HG03520 (cell line): ENCODE data around the gene TMEM132A.

Source experiments
- ATAC-seq: cut with Tn5 transposase; IDR thresholded peaks from one replicate; pipeline ENCODE4 v1.9.1; 2021; ENCODE audit warnings: mild to moderate bottlenecking, moderate library complexity; ENCODE audit not compliant: unreplicated experiment

Gene TMEM132A

DNA sequence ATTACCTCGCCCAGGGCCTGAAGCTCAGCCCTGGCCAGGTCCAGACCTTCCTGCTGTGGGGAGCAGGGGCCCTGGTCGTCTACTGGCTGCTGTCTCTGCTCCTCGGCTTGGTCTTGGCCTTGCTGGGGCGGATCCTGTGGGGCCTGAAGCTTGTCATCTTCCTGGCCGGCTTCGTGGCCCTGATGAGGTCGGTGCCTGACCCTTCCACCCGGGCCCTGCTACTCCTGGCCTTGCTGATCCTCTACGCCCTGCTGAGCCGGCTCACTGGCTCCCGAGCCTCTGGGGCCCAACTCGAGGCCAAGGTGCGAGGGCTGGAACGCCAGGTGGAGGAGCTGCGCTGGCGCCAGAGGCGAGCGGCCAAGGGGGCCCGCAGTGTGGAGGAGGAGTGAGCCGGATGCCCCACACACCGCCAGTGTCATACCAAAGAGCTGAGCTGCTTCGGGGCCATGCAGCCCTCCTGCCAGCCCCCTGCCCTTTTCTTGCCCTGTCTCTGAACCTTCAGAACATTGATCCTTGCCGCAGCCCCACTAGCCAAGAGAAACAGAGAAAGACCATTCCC lies 2.4 kb upstream of the TMEM132A start:
- no peak for ATAC-seq

- no peak for ATAC-seq
Measured at GRCh38 chr11:60922906-60923305, 1.4 kb upstream of the TMEM132A start.

DNA sequence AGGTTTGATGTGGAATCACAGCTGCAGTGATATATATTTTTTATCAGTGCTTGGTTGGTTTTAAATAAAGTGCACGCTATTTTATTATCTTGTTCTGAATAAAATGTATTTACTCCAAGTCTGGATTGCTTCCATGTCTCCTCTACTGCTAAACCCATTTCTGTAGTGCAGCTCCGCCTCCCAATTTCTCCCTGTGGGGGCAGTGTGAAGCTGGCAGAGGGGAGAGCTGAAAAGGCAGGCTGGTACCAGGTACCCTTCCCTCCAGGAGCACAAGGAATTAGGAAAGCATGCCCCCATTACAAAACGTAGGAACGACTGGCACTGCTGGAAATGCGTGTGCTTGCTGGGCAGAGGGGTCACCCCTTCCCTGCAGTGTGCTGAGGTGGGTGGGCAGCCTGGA lies 934 bp upstream of the TMEM132A start:
- ATAC-seq, result no peak

DNA sequence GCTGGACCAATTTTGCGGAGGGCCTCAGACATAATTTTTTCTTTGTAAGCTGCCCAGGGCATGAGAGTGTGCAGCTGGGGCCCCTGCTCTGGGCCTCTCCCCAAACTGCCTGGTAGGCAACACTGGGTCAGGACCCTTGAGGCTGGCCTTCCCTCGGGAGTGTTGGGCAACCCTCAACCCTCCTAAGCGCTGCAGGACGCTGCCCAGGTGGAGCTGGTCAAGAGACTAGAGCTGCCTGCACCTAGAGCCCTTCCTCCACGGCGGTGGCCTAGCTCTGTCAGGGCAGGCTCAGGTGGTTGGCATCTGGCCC lies 505 bp upstream of the TMEM132A start:
- no peak for ATAC-seq

- no peak for ATAC-seq
Measured at GRCh38 chr11:60924906-60925853, 920 bp downstream of the TMEM132A start.

GRCh38 chr11:60925868-60926267 lies 1.6 kb downstream of the TMEM132A start:
- no peak for ATAC-seq

- no peak for ATAC-seq
Measured at GRCh38 chr11:60926500-60926899, 2.2 kb downstream of the TMEM132A start.

DNA sequence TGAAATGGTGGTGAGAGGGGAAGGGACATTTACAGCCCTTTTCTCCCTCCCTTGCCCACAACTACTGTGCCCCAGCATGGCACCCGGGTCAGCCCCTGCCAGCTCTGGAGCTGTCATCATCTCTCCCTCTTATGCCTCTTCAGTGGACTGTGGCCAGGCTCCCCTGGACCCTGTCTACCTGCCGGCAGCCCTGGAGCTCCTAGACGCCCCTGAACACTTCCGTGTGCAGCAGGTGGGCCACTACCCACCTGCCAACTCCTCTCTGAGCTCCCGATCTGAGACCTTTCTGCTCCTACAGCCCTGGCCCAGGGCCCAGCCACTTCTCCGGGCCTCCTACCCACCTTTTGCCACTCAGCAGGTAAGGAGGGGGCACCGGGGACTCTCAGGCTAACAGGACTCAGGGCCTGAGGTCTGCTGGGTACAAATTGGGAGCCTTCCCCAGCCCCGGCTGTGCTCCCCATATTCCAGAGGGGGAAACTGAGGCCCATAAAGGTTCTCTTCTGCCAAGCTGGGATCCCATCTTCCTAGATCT lies 2.9 kb downstream of the TMEM132A start:
- no peak for ATAC-seq

DNA sequence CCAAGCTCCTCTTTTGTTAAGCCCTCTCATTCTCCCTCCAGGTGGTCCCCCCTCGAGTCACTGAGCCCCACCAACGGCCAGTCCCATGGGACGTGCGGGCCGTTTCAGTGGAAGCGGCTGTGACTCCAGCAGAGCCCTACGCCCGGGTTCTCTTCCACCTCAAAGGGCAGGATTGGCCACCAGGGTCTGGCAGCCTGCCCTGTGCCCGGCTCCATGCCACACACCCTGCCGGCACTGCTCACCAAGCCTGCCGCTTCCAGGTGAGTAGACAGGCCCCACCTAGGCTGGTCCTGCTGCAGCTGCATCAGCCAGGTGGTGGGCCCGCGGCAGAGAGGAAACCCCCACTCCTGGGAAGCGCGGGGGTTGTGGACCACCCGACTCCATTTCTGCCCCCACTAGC lies 3.3 kb downstream of the TMEM132A start:
- ATAC-seq, result no peak

- ATAC-seq, result no peak
Measured at GRCh38 chr11:60928563-60929001, 4.3 kb downstream of the TMEM132A start.

DNA sequence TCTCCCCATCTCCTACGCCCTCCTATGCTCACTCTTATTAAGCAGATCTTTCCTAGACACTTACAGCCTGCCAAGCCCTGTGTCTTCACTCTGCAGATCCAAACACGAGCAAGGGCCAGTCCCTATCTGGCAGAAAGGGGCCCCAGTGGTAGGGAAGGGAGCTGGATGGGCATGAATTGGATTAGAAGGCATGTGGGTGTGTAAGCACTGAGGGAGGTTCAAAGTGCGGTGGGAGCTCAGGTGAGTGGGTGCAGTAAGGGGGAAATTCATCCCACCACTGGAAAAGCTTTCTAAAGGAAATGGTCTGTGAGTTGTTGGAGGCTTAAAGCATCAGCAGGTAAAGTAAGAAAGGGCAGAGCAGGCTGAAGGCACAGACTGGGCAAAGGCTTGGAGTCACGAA lies 5.5 kb downstream of the TMEM132A start:
- no peak for ATAC-seq

DNA sequence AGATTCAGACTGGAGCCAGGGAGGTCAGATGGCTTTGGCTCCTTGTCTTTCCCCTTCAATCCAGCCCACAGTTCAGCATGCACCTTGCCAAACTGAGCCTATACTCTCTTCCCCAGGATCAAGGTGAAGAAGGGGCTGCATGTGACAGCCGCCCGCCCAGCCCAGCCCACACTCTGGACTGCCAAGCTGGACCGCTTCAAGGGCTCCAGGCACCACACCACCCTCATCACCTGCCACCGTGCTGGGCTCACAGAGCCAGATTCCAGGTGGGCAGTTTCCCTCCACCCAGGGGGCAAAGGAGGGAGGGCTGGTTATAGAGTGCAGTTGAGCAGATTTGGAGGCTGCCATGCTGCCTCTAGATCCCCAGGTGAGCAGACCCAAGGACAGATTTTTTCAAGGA lies 6.1 kb downstream of the TMEM132A start:
- ATAC-seq, result no peak

DNA sequence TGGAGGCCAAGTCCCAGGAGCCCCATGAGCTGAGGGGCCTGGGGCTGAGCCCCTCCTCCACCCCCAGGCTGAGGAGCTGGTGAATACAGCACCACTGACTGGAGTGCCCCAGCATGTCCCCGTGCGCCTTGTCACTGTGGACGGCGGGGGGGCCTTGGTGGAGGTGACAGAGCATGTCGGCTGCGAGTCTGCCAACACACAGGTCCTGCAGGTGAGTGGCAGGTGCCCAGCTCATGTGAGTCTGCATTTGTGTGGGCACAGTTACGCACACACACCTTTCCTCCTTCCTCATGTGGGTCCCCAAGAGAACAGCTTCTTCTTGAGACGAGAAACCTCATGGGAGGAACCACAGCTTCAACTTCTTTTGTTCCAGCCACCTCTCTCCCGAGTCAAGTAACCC lies 7.7 kb downstream of the TMEM132A start:
- ATAC-seq, result no peak

GRCh38 chr11:60932605-60933356 lies 8.5 kb downstream of the TMEM132A start:
- ATAC-seq, result no peak

DNA sequence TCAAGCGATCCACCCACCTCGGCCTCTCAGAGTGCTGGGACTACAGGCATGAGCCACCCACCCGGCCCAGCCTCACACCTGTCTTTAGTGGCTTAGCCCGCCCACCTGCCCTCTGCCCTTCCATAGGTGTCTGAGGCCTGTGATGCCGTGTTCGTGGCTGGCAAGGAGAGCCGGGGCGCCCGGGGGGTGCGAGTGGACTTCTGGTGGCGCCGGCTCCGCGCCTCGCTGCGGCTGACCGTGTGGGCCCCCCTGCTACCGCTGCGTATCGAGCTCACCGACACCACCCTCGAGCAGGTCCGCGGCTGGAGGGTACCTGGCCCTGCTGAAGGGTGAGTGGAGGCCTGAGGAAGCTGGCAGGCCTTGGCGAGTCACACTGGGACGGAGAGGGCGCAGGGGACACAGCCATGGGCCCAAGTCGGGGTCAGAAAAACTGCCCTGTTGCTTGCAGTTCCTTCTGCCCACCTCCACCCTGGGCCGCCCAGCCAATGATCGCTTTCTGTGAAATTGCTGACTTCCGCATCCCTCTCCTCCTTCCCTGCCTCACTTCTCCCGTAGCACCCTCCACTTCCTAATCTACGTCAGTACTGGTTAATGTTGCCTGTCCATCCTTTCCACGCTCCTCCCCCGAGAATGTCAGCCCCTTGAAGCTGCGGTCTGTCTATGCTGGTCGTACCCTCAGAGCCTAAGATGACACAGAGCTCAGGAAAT lies 9.3 kb downstream of the TMEM132A start:
- ATAC-seq, result no peak

- ATAC-seq, result no peak
Measured at GRCh38 chr11:60934124-60934789, 10.0 kb downstream of the TMEM132A start.

- ATAC-seq, result no peak
Measured at GRCh38 chr11:60934790-60935605, 10.7 kb downstream of the TMEM132A start.

DNA sequence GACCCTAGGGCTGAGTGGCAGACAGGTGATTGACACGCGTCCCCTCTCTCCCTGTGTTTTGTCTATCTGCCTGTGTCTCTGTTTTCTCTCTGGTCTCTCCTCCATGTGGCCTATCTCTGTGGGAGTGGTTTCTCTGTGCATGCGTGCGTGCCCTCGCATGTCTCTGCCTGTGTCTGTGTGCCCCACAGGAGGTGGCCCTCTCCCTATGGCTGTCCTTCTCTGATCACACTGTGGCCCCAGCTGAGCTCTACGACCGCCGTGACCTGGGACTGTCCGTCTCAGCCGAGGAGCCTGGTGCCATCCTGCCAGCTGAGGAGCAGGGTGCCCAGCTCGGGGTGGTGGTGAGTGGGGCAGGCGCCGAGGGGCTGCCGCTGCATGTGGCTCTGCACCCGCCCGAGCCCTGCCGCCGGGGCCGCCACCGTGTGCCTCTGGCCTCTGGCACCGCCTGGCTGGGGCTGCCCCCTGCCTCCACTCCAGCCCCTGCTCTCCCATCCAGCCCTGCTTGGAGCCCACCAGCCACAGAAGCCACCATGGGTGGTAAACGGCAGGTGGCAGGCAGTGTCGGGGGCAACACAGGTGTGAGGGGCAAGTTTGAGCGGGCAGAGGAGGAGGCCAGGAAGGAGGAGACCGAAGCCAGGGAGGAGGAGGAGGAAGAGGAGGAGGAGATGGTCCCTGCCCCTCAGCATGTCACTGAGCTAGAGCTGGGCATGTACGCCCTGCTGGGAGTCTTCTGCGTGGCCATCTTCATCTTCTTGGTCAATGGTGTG lies 11.6 kb downstream of the TMEM132A start:
- ATAC-seq, result no peak
